NCI-H526 (cell line): ENCODE measurements around the gene CADPS.
A peak's percentile ranks its signal among the peaks of the same experiment; 100 is the strongest.

ENCODE experiments used
- DNase-seq, 2 experiments: peaks; one replicate each; lab custom pipeline; 2025; lab: John Stamatoyannopoulos, UW

The CADPS gene

GRCh38 chr3:62374341-62375218 is 500.6 kb downstream of the CADPS start:
- DNase-seq: no peak

- no peak for DNase-seq
These were observed 501.4 kb downstream of the CADPS start for GRCh38 chr3:62373714-62374333.

GRCh38 chr3:62373215-62373614 is 502.0 kb downstream of the CADPS start, which contains the start of gene FEZF2:
FEZF2 (minus strand) TSS chr3:62373550; CDS start chr3:62372868, 682 bp downstream.
- peak in 1 of 2 experiments; percentile 29 for DNase-seq

GRCh38 chr3:62372621-62373041 is 502.6 kb downstream of the CADPS start:
- DNase-seq: peak in 1 of 2 experiments; percentile 41

GRCh38 chr3:62371720-62372591 is 503.3 kb downstream of the CADPS start:
- peak in 1 of 2 experiments; percentile 35 for DNase-seq

GRCh38 chr3:62370858-62371719 is 504.1 kb downstream of the CADPS start:
- no peak for DNase-seq

- no peak for DNase-seq
These were observed 504.9 kb downstream of the CADPS start for GRCh38 chr3:62370112-62370857.

GRCh38 chr3:62369476-62369743 is 505.8 kb downstream of the CADPS start:
- DNase-seq: no peak

- peak in 1 of 2 experiments; percentile 19 for DNase-seq
These were observed 506.3 kb downstream of the CADPS start for GRCh38 chr3:62368705-62369475.

- DNase-seq: no peak
These were observed 506.9 kb downstream of the CADPS start for GRCh38 chr3:62368290-62368704.

GRCh38 chr3:62367763-62368195 is 507.4 kb downstream of the CADPS start:
- no peak for DNase-seq

GRCh38 chr3:62366126-62366484 is 509.1 kb downstream of the CADPS start:
- no peak for DNase-seq

- DNase-seq: peak in 1 of 2 experiments; percentile 6
These were observed 509.7 kb downstream of the CADPS start for GRCh38 chr3:62365391-62366125.

GRCh38 chr3:62364191-62364590 is 511.0 kb downstream of the CADPS start:
- no peak for DNase-seq

- no peak for DNase-seq
These were observed 511.9 kb downstream of the CADPS start for GRCh38 chr3:62363275-62363674.

GRCh38 chr3:62361824-62362223 is 513.4 kb downstream of the CADPS start:
- no peak for DNase-seq

- no peak for DNase-seq
These were observed 514.0 kb downstream of the CADPS start for GRCh38 chr3:62361261-62361660.

- DNase-seq: no peak
These were observed 515.7 kb downstream of the CADPS start for GRCh38 chr3:62359531-62359930.

- no peak for DNase-seq
These were observed 518.9 kb downstream of the CADPS start for GRCh38 chr3:62356356-62356755.
